Measurements from ENCODE around the gene RTL10. TPM values are rescaled to one million over a fixed set of nuclear protein-coding genes. Genes with fewer than 3 reads are reported as not detected.

RTL10 gene
- total and polyA plus RNA-seq, 2 experiments from 2014 or later: 13.0 to 15.9 TPM

DNA sequence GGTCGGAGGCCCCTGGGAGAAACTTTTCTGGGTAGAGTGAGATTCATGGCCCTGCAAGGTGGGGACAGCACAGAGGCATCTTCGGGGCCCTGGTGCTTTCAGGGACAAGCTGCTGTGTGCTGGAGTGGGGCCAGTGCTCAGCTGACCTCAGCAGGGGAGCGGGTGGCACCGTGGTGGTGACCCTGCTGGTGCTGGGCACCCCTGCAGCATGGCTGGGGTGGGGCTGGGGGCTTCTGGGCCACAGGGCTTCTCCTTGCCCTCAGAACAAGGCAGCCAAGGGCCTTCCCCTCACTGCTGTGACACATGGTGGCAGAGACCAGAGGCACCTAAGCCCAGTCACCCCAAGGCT, 24.9 kb upstream of the RTL10 start:
- Histone ChIP-seq H3K36me3 (replicated peaks; ENCODE audit: insufficient read depth, low read depth) (no peaks in the 10 kb centered on the region), H3K9me2 (replicated peaks; ENCODE audit: insufficient read depth) (no peaks in the 10 kb centered on the region), H4K20me1 (ENCODE audit: insufficient read depth, poor library complexity, severe bottlenecking) (no peaks in the 10 kb centered on the region), H3K4me2 (no peak overlapping the region), H3K4me1 (ENCODE audit: insufficient read depth) (peaks cover 18% of the 10 kb centered on the region), H3K9me3 (ENCODE audit: low read depth) (no peaks in the 10 kb centered on the region), H3K4me3 (no peak overlapping the region), H3K79me2 (no peaks in the 10 kb centered on the region), H3K27me3 (no peaks in the 10 kb centered on the region), H2AFZ (no peak overlapping the region), H3K27ac (no peak overlapping the region)
- WGBS (ENCODE audit: low lambda C conversion rate, missing lambda C conversion rate): 83% methylated on average over 2 of the region's 4 CpGs
- no peak for TF ChIP-seq EZH2phosphoT487 (IDR thresholded peaks at IDR 0.05; ENCODE audit: low read depth, severe bottlenecking, unreplicated experiment)
- no peak for TF ChIP-seq EZH2 (IDR thresholded peaks at IDR 0.05; ENCODE audit: borderline replicate concordance)
- TF ChIP-seq, protein P1, sequence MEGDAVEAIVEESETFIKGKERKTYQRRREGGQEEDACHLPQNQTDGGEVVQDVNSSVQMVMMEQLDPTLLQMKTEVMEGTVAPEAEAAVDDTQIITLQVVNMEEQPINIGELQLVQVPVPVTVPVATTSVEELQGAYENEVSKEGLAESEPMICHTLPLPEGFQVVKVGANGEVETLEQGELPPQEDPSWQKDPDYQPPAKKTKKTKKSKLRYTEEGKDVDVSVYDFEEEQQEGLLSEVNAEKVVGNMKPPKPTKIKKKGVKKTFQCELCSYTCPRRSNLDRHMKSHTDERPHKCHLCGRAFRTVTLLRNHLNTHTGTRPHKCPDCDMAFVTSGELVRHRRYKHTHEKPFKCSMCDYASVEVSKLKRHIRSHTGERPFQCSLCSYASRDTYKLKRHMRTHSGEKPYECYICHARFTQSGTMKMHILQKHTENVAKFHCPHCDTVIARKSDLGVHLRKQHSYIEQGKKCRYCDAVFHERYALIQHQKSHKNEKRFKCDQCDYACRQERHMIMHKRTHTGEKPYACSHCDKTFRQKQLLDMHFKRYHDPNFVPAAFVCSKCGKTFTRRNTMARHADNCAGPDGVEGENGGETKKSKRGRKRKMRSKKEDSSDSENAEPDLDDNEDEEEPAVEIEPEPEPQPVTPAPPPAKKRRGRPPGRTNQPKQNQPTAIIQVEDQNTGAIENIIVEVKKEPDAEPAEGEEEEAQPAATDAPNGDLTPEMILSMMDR (IDR thresholded peaks at IDR 0.05; ENCODE audit: poor library complexity): no peak
- DNase-seq (ENCODE audit: low spot score): no peak

DNA sequence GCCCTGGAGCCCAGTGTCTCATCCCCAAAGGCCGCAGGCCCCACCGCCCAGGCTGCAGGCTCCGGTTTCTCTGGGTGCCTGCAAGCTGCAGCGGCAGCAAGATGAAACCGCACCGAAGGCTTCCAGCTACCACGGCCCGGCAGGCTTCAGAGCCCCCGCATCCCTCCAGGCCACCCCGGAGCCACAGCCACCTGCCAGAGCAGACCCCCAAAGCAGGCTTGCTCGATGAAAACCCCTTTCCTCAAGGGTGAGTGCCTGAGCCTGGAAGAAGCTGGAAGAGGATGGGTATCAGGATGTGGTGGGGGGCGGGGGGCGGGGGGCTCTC, 24.5 kb upstream of the RTL10 start:
- peaks cover 18% of the 10 kb centered on the region for H3K4me1 ChIP-seq (ENCODE audit: insufficient read depth)
- no peaks in the 10 kb centered on the region for H3K9me3 ChIP-seq (ENCODE audit: low read depth)
- no peak for DNase-seq (ENCODE audit: low spot score)
- TF ChIP-seq EZH2 (IDR thresholded peaks at IDR 0.05; ENCODE audit: borderline replicate concordance) (no peak), EZH2phosphoT487 (IDR thresholded peaks at IDR 0.05; ENCODE audit: low read depth, severe bottlenecking, unreplicated experiment) (no peak)
- TF ChIP-seq, protein P1 (IDR thresholded peaks at IDR 0.05; ENCODE audit: poor library complexity): no peak
- 95% methylated on average over 13 of the region's 13 CpGs for WGBS (ENCODE audit: low lambda C conversion rate, missing lambda C conversion rate)
- H3K79me2 ChIP-seq: no peaks in the 10 kb centered on the region
- H3K9me2 ChIP-seq (replicated peaks; ENCODE audit: insufficient read depth): no peaks in the 10 kb centered on the region
- no peak overlapping the region for H2AFZ ChIP-seq
- no peaks in the 10 kb centered on the region for H3K36me3 ChIP-seq (replicated peaks; ENCODE audit: insufficient read depth, low read depth)
- no peaks in the 10 kb centered on the region for H3K27me3 ChIP-seq
- H3K27ac ChIP-seq: no peak overlapping the region
- no peak overlapping the region for H3K4me3 ChIP-seq
- no peaks in the 10 kb centered on the region for H4K20me1 ChIP-seq (ENCODE audit: insufficient read depth, poor library complexity, severe bottlenecking)
- no peak overlapping the region for H3K4me2 ChIP-seq

- Histone ChIP-seq H3K27ac (no peak overlapping the region), H3K36me3 (replicated peaks; ENCODE audit: insufficient read depth, low read depth) (no peaks in the 10 kb centered on the region), H4K20me1 (ENCODE audit: insufficient read depth, poor library complexity, severe bottlenecking) (no peaks in the 10 kb centered on the region), H3K4me3 (no peak overlapping the region), H3K9me2 (replicated peaks; ENCODE audit: insufficient read depth) (no peaks in the 10 kb centered on the region), H3K27me3 (no peaks in the 10 kb centered on the region), H3K4me2 (no peak overlapping the region), H3K9me3 (ENCODE audit: low read depth) (no peaks in the 10 kb centered on the region), H3K4me1 (ENCODE audit: insufficient read depth) (peaks cover 18% of the 10 kb centered on the region), H3K79me2 (no peaks in the 10 kb centered on the region), H2AFZ (no peak overlapping the region)
- TF ChIP-seq, protein P1 (IDR thresholded peaks at IDR 0.05; ENCODE audit: poor library complexity): no peak
- no peak for TF ChIP-seq EZH2 (IDR thresholded peaks at IDR 0.05; ENCODE audit: borderline replicate concordance)
- no peak for TF ChIP-seq EZH2phosphoT487 (IDR thresholded peaks at IDR 0.05; ENCODE audit: low read depth, severe bottlenecking, unreplicated experiment)
- no peak for DNase-seq (ENCODE audit: low spot score)
- 78% methylated on average over 16 of the region's 16 CpGs for WGBS (ENCODE audit: low lambda C conversion rate, missing lambda C conversion rate)
Measured at GRCh38 chr22:19878461-19879245, 24.0 kb upstream of the RTL10 start.
